Measurements from ENCODE around the gene TTLL11.

- TF ChIP-seq, protein P1, sequence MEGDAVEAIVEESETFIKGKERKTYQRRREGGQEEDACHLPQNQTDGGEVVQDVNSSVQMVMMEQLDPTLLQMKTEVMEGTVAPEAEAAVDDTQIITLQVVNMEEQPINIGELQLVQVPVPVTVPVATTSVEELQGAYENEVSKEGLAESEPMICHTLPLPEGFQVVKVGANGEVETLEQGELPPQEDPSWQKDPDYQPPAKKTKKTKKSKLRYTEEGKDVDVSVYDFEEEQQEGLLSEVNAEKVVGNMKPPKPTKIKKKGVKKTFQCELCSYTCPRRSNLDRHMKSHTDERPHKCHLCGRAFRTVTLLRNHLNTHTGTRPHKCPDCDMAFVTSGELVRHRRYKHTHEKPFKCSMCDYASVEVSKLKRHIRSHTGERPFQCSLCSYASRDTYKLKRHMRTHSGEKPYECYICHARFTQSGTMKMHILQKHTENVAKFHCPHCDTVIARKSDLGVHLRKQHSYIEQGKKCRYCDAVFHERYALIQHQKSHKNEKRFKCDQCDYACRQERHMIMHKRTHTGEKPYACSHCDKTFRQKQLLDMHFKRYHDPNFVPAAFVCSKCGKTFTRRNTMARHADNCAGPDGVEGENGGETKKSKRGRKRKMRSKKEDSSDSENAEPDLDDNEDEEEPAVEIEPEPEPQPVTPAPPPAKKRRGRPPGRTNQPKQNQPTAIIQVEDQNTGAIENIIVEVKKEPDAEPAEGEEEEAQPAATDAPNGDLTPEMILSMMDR (conservative IDR thresholded peaks at IDR 0.05; ENCODE audit: low read length), result no peak
- TF ChIP-seq EZH2phosphoT487 (IDR thresholded peaks at IDR 0.05; ENCODE audit: borderline replicate concordance, low read depth, low read length), result no peak
Observed at GRCh38 chr9:121862371-121863332, 230.5 kb downstream of the TTLL11 start.
